Epithelial cell of proximal tubule (primary cell): ENCODE measurements around the gene BAX. TPM values are rescaled to one million over a fixed set of nuclear protein-coding genes. Genes with fewer than 3 reads are reported as not detected.

Experiments used
- DNase-seq: peaks from one replicate; pipeline ENCODE4 v3.0.0-alpha.2; 2011; ENCODE audit warnings: low read depth
- H3K4me3 ChIP-seq: 2 replicates; pipeline ENCODE4 v1.5.1; 2011; ENCODE audit warnings: low read depth, mild to moderate bottlenecking, low read length
- CTCF ChIP-seq: conservative IDR thresholded peaks from 2 replicates; pipeline ENCODE4 v1.5.1; 2012; ENCODE audit warnings: low read depth, mild to moderate bottlenecking, low read length
- total RNA-seq: library from RNA; depleted of rRNA; stranded (reverse); fragments of >200 nt; gene quantifications from 2 replicates; pipeline ENCODE4 v1.2.3, GENCODE V29; 2015

Gene BAX
- total RNA-seq, 1 donor from 2014 or later, result 179 TPM

GRCh38 chr19:48970923-48971395 lies 16.3 kb downstream of the BAX start:
- peak; percentile 92 for TF ChIP-seq CTCF
- no peak overlapping the region for H3K4me3 ChIP-seq
- no peak for DNase-seq

GRCh38 chr19:48975947-48976847 lies 21.5 kb downstream of the BAX start:
- no peak overlapping the region for H3K4me3 ChIP-seq
- DNase-seq, result no peak
- TF ChIP-seq CTCF, result no peak

GRCh38 chr19:48977061-48977460 lies 22.4 kb downstream of the BAX start:
- no peak for TF ChIP-seq CTCF
- DNase-seq, result no peak
- H3K4me3 ChIP-seq, result no peak overlapping the region

GRCh38 chr19:48982280-48982679 lies 27.6 kb downstream of the BAX start:
- DNase-seq, result no peak
- no peak overlapping the region for H3K4me3 ChIP-seq
- no peak for TF ChIP-seq CTCF

GRCh38 chr19:48985711-48986110 lies 31.0 kb downstream of the BAX start:
- TF ChIP-seq CTCF, result no peak
- no peak overlapping the region for H3K4me3 ChIP-seq
- DNase-seq, result no peak

GRCh38 chr19:48986211-48986610 lies 31.5 kb downstream of the BAX start:
- no peak for TF ChIP-seq CTCF
- no peak overlapping the region for H3K4me3 ChIP-seq
- DNase-seq, result no peak

GRCh38 chr19:48987323-48987722 lies 32.6 kb downstream of the BAX start:
- no peak overlapping the region for H3K4me3 ChIP-seq
- DNase-seq, result no peak
- no peak for TF ChIP-seq CTCF
